ENCODE results near the gene DUSP1.

Gene DUSP1

GRCh38 chr5:172762214-172763119 lies 8.5 kb downstream of the DUSP1 start:
- no peak for DNase-seq (ENCODE audit: low read depth)

GRCh38 chr5:172760959-172761358 lies 10.0 kb downstream of the DUSP1 start:
- DNase-seq (ENCODE audit: low read depth), result no peak

- DNase-seq (ENCODE audit: low read depth), result no peak
Measured at GRCh38 chr5:172760136-172760535, 10.9 kb downstream of the DUSP1 start.

DNA sequence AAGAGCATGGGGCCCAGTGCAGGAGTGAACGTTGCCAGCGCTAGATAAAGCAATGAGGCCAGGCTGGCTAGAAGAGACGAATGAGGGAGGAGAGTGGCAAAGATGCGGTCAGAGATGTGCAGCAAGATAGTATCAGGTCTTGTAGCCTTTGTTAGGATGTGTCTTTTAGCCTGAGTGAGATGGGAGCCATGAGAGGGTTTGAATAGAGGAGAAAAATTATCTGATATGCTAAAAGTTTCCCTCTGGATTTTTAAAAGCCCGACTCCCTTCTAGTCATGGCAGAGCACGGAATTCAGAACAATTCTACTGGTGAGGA lies 12.2 kb downstream of the DUSP1 start:
- no peak for DNase-seq (ENCODE audit: low read depth)

GRCh38 chr5:172758077-172758833 lies 12.7 kb downstream of the DUSP1 start:
- DNase-seq (ENCODE audit: low read depth), result no peak

DNA sequence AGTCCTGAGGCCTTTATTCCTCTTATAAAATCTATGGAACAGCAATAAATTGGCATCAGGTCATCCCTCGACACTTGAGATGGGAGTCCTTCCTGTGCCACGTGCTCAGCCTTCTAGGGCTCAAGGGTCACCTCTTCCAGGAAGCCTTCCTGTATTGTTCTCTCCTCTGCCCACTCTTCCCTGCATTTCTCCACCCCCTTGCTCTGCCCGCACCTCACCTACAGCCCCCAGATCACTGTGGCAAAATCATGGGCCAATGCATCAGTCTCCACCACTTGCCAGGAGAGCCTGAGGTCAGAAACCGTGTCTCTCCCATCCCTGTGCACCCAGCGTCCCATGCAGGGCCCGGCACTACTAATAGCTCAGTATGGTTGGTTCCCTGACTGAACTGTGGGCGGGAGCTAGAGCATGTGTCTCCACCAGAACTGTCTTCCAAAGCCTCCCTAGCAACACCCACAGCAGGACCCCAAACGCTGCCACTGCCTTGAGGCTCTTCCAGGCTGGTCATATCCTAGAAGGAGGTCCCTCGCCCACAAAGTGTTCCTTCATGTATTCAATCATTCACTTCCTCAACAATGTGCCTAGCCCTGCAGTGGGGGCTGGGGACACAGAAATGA lies 13.5 kb downstream of the DUSP1 start:
- DNase-seq (ENCODE audit: low read depth), result no peak

DNA sequence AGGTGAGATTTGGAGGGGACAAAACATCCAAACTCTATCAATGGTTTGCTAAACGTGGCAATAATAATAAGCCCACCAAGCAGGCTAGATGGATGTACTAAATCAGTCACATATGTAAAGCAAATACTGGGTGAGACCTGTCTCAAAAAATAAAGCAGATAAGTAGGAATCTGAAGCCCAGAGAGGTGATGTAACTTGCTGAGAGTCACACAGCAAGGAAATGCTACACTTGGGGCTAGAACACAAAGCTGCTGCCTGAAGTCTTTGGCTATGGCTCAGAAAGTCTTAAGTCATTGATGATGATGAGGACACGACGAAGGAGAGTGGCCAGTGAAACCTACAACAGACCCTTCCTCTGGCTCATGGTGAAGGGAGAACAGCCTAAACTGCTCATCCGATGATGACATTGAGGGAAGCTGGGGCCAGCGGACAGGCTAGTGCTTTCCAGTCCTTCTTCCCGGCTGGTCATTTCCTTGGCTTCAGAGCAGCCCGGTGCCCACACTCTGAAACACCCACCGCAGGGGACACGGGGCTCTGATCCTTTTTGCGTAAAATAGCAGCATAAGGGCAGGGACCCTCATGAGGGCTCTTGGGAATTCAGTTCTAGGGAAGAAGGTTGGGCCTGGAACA lies 14.1 kb downstream of the DUSP1 start:
- DNase-seq (ENCODE audit: low read depth), result no peak

- DNase-seq (ENCODE audit: low read depth), result no peak
Measured at GRCh38 chr5:172754596-172755356, 16.2 kb downstream of the DUSP1 start.

DNA sequence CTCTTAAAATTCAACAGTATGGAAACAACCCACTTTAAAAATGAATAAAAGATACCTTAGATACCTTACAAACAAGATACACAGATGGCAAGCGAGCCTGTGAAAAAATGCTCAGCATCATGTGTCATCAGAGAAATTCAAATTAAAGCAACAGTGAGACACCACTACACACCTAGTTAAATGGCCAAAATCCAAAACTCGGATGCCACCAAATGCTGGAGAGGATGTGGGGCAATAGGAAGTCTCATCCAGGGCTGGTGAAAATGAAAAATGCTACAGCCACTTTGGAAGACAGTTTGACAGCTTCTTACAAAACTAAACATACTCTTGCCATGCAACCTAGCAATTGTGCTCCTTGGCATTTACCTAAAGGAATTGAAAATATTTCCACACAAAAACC lies 17.9 kb downstream of the DUSP1 start:
- DNase-seq (ENCODE audit: low read depth), result no peak

DNA sequence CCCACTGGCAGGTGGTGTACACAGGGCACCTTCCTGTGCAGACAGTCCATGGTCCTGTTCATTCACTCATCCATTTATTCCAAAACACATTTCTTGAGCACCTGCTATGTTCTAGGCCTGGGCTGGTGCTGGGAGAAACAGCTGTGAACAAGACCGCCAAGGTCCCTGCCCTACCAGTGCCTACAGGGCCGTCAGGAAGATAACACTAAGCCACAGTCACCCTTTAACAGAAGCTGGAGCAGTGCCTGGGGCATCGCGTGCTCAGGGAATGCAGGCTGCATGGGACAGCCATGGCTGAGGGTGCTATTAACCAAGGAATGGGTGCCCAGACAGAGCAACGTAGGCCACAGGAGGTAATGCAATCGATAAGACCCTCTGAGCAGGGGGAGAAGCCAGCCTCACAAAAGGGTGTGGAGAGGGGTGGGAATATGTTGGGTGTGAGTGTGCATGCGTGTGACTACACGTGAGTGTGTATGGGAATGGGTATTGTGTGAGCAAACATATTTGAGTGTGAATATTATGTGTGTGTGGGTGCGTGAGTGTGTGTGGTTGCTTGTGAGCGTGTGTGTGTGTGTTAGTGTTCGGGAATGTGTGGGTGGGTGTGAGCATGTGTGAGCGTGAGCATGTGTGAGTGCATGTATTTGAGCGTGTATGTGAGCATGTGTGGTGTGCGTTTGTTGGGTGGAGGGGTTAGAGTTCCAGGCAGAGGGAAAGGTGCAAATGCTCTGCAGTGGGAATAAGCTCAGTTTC lies 19.1 kb downstream of the DUSP1 start:
- DNase-seq (ENCODE audit: low read depth), result no peak

DNA sequence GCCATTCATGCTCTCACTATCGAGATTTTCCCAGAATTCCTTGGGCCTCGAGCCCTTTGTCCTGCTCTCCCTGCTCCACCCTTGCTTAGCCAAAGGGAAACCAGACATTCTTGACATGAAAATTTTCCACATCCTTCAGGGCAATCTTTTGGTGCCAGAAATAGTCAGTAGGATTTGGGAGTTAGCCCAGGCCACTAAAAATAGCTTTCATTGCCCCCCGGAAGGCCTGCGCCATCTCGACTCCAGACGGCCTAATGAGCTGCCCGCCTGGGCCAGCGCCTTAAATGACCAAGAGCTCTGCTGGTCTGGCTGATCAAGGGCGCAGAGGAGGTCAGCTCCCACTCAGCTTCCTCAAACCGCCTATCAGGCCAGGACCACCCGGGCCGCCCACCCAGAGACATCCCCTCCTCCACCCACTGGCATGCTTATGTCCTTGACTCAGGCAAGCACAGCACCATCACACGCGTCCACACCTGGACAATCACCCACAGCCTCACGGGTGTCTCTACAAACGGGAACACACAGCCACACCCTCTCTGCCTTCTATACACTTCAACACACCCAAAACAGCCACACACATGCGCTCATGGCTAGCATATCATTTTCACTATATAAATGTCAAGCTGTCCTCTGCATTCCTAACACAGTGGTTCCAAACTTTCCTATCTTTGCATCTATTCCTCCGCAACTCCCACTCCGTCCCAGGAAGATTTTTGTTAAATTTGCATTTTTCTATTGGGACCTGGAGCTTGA lies 20.9 kb downstream of the DUSP1 start:
- DNase-seq (ENCODE audit: low read depth), result no peak

GRCh38 chr5:172749076-172749475 lies 21.9 kb downstream of the DUSP1 start:
- no peak for DNase-seq (ENCODE audit: low read depth)

DNA sequence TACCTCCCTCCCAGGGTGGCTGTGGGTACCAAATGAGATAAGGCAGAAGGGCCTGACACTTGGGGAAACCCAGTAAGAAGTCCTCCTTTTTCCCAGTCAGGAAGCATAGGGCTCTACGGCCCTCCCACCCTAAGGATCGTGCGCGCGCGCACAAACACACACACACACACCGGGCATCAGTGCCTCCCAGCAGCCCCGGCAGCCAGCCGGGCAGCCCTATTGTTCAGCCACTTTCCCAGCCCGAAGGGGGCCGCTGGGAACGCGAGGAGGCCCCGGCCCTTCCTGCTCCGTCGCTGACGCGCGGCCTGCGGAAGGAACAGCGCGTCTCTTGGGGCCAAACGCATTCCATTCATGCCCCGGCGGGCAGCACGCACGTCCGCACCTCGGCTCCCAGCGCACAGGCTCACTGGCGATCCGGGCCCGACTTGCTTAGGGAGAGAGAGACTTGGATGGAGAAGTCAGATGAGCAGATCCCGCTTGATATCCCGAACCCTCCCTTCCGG lies 22.6 kb downstream of the DUSP1 start:
- DNase-seq (ENCODE audit: low read depth), result no peak

DNA sequence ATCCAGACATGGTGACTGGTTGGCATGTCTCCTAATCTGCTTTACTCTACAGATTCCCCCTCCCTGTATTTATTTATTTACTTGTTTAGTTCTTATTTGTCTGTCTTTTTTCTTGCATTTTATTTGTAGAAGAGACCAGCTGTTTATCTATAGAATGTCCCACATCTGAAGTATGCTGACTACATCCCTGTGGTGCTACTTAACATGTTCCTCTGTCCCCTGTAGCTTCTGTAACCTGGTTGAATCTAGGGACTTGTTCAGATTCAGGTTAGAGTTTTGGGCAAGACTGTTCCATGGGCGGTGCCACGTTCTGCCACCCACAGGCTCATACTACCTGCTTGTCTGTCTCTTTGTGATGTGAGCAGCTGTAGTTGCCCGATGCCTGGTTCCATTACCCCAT lies 23.5 kb downstream of the DUSP1 start:
- no peak for DNase-seq (ENCODE audit: low read depth)

DNA sequence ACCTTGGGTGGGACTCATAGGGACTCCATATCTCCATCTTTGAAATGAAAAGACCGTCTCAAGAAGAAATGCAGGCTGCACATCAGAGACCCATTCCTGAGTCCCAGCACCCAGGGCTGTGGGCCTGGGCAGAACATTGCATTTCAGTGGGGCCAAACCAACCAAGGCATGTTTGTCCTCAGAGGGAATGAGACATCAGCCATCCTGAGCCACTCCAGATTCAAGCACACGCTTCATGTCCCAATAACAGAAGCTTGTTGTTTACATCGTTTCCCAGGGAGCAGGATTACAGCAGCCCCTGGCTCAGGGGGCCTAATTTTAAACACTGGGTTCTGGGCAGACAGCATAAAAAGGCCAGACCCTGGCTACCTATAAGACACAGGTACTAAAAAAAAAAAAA lies 24.3 kb downstream of the DUSP1 start:
- no peak for DNase-seq (ENCODE audit: low read depth)

GRCh38 chr5:172745838-172746237 lies 25.2 kb downstream of the DUSP1 start:
- DNase-seq (ENCODE audit: low read depth), result no peak

- no peak for DNase-seq (ENCODE audit: low read depth)
Measured at GRCh38 chr5:172745406-172745805, 25.6 kb downstream of the DUSP1 start.

DNA sequence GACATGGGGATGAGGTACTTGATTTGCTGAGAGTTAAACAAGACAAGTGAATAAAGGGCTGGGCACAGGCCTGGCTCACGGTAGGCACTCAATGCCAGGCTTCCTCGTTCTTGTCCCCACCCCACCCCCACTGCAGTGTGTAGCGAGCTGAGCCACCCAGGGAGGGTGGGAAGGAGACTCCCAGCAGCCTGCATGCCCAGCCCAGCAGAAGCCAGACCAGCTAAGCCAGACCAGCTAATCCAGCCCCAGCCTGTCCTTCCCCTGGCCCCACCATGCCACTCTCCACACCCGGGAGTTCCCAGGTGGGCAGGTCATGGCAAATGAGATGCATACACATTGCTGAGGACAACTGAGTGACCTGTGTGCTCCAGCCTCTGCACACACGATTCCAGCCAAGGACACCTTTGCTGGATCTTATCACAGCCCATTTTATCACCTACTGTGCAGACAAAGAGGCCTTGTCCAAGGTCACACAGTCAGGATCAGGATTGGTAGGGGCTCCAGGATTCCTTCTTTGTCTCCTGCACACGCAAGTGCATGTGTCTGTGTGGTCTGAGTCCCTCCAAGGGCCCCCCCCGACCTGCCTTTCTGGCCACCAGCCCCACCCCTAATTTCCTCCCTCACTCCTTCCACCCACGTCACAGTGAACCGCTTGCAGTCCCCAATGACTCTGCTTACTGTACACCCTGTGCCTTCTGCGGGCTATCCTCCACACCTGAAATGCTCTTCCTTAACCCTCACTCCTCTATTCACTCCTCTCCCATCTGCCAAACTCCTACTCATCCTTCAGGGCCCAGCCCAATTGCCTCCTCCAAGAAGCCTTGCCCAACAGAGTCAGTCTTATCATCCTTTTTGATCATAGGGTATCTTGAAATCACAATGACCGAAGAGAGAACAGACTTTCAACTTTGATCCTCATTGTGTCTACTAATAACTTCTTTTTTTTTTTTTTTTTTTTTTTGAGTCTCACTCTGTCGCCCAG lies 26.6 kb downstream of the DUSP1 start:
- no peak for DNase-seq (ENCODE audit: low read depth)

Measured in T-helper 22 cell (primary cell).